OCI-LY7 (cell line): ENCODE measurements around the gene ANKRD16. TPM values are rescaled to one million over a fixed set of nuclear protein-coding genes. Genes with fewer than 3 reads are reported as not detected.
A peak's percentile ranks its signal among the peaks of the same experiment; 100 is the strongest.

ENCODE experiments used
- BruUV-seq: library from RNA; stranded (reverse); fragments of 400-500 nt; replicated peaks from 2 replicates; lab custom pipeline; 2021; lab: Mats Ljungman, UMichigan
- CTCF ChIA-PET: fragments of 300-600 bp; sonication (Branson Sonifier 250); formaldehyde crosslinking; loops from one replicate; lab custom pipeline; 2022; ENCODE audit warnings: antibody characterized with exemption; ENCODE audit not compliant: unreplicated experiment; lab: Charles Lee
- POLR2A ChIA-PET: fragments of 300-600 bp; sonication (Branson Sonifier 250); formaldehyde crosslinking; loops from one replicate; lab custom pipeline; 2022; ENCODE audit warnings: antibody characterized with exemption; lab: Charles Lee
- DNase-seq: peaks from one replicate; pipeline ENCODE4 v3.0.0-alpha.2; 2015; ENCODE audit warnings: low spot score
- H2AFZ ChIP-seq: fragments of 200-600 bp; sonication (generic), shearing (Covaris generic); 2 replicates; pipeline ENCODE4 v1.6.1; 2014; ENCODE audit warnings: mild to moderate bottlenecking, antibody characterized with exemption, low read length, moderate library complexity
- H3K27ac ChIP-seq: fragments of 200-600 bp; sonication (generic); 2 replicates; pipeline ENCODE4 v1.5.1; 2014; ENCODE audit warnings: mixed run types, low read depth, mild to moderate bottlenecking, moderate library complexity, low read length, inconsistent platforms; ENCODE audit not compliant: poor library complexity, severe bottlenecking
- H3K36me3 ChIP-seq: fragments of 200-600 bp; sonication (generic); 2 replicates; pipeline ENCODE4 v1.6.1; 2014; ENCODE audit warnings: mild to moderate bottlenecking, antibody characterized with exemption, low read length, moderate library complexity, mixed read lengths; ENCODE audit not compliant: insufficient read depth
- H3K4me1 ChIP-seq: fragments of 200-600 bp; sonication (generic); 2 replicates; pipeline ENCODE4 v1.5.1; 2014; ENCODE audit warnings: mild to moderate bottlenecking, low read length; ENCODE audit not compliant: insufficient read depth, poor library complexity, severe bottlenecking
- H3K4me2 ChIP-seq: fragments of 200-600 bp; sonication (generic); 2 replicates; pipeline ENCODE4 v1.6.1; 2014; ENCODE audit warnings: mild to moderate bottlenecking, low read length
- H3K4me3 ChIP-seq: fragments of 200-600 bp; sonication (generic); 2 replicates; pipeline ENCODE4 v1.5.1; 2014; ENCODE audit warnings: mild to moderate bottlenecking, low read depth, low read length; ENCODE audit not compliant: poor library complexity, severe bottlenecking
- H3K79me2 ChIP-seq: fragments of 200-600 bp; sonication (generic); 2 replicates; pipeline ENCODE4 v1.6.1; 2016; ENCODE audit warnings: low read depth, mild to moderate bottlenecking, low read length, moderate library complexity, mixed read lengths; ENCODE audit not compliant: insufficient read depth
- H3K9me2 ChIP-seq: fragments of 200-600 bp; sonication (generic); 2 replicates; pipeline ENCODE4 v1.6.1; 2016; ENCODE audit warnings: mild to moderate bottlenecking, low read length, mixed read lengths; ENCODE audit not compliant: insufficient read depth
- H3K9me3 ChIP-seq: fragments of 200-600 bp; sonication (generic); 2 replicates; pipeline ENCODE4 v1.6.1; 2014; ENCODE audit warnings: mild to moderate bottlenecking, mixed run types, low read length, mixed read lengths
- H4K20me1 ChIP-seq: fragments of 200-600 bp; sonication (generic); 2 replicates; pipeline ENCODE4 v1.6.1; 2014; ENCODE audit warnings: mild to moderate bottlenecking, antibody characterized with exemption, low read length, moderate library complexity, mixed read lengths; ENCODE audit not compliant: insufficient read depth
- EZH2phosphoT487 ChIP-seq: fragments of 200-600 bp; sonication (generic); IDR thresholded peaks from 2 replicates; pipeline ENCODE4 v1.6.1; 2018; ENCODE audit warnings: low read depth, borderline replicate concordance, mild to moderate bottlenecking, mixed run types, antibody characterized with exemption, low read length, moderate library complexity, mixed read lengths
- intact Hi-C: fragments of 100-400 bp; cut with micrococcal nuclease; formaldehyde crosslinking; loops from one replicate; pipeline ENCODE4 v1.10.0; 2022; ENCODE audit not compliant: unreplicated experiment
- total RNA-seq, 2 experiments: library from RNA; depleted of rRNA in 1 of 2; stranded (reverse); fragments of >200 nt in 1 of 2; shearing (Covaris generic) in 1 of 2; gene quantifications; 2 replicates each; pipeline ENCODE4 v1.2.3, GENCODE V29; 2014 to 2022
- TF ChIP-seq, protein P1 (sequence below): fragments of 200-600 bp; sonication (generic); conservative IDR thresholded peaks from 2 replicates; pipeline ENCODE4 v1.5.1; 2014; ENCODE audit warnings: mild to moderate bottlenecking, antibody characterized with exemption, low read length, moderate library complexity, mixed read lengths

ANKRD16 gene
- total RNA-seq, 2 experiments from 2014 or later, result 7.9 to 12.0 TPM

DNA sequence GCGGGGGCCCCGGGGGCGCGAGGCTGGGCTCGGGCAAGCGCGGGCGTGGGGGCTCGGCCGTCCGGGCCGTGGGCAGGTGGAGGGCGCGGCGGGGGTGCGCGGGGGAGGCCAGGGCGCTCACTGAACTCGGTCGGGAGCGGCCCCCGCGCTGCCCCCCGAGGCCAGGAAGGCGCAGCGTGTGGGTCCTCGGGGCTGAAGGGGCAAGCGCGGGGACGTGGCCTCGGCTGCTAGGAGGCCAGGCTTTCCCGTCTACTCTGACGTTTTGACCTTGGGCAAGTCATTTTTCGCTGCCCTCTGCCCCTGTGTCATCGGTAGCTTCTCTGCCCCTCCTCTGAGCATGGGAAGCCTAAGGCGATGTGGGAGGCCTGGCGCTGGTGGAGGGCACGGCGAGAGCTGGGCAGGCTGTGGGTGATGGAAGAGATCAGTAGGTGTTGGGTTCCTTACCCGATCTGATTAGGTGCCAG lies 791 bp upstream of the ANKRD16 start:
- DNase-seq, result peak; percentile 29
- Histone ChIP-seq H3K4me3 (peak overlapping the region; percentile 88), H3K79me2 (peaks cover 36% of the 10 kb centered on the region), H3K27ac (no peak overlapping the region), H3K9me2 (no peaks in the 10 kb centered on the region), H3K4me2 (peak overlapping the region; percentile 98), H3K4me1 (peaks cover 29% of the 10 kb centered on the region), H3K36me3 (peaks cover 50% of the 10 kb centered on the region), H4K20me1 (peaks cover 8% of the 10 kb centered on the region; the same call in 1 of the 2 replicates), H3K9me3 (no peaks in the 10 kb centered on the region), H2AFZ (no peak overlapping the region)
- CTCF ChIA-PET, result interaction anchor here (0.8 to 1.0 kb wide), 4 partner anchors 10 to 199 kb away, joined by 3 to 4 read pairs (median 3); no protein-coding TSS in a partner anchor
- no TSS peak for BruUV-seq
- TF ChIP-seq, protein P1, sequence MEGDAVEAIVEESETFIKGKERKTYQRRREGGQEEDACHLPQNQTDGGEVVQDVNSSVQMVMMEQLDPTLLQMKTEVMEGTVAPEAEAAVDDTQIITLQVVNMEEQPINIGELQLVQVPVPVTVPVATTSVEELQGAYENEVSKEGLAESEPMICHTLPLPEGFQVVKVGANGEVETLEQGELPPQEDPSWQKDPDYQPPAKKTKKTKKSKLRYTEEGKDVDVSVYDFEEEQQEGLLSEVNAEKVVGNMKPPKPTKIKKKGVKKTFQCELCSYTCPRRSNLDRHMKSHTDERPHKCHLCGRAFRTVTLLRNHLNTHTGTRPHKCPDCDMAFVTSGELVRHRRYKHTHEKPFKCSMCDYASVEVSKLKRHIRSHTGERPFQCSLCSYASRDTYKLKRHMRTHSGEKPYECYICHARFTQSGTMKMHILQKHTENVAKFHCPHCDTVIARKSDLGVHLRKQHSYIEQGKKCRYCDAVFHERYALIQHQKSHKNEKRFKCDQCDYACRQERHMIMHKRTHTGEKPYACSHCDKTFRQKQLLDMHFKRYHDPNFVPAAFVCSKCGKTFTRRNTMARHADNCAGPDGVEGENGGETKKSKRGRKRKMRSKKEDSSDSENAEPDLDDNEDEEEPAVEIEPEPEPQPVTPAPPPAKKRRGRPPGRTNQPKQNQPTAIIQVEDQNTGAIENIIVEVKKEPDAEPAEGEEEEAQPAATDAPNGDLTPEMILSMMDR, result no peak
- no peak for TF ChIP-seq EZH2phosphoT487
- POLR2A ChIA-PET, result interaction anchor here (0.5 to 2.0 kb wide), 17 partner anchors 10 to 199 kb away, joined by 3 to 20 read pairs (median 3); no protein-coding TSS in a partner anchor
- intact Hi-C loops, result loop anchor here (2.0 to 5.0 kb wide), 2 partner anchors 86 to 197 kb away; partner anchors contain the start of genes IL15RA and RBM17

DNA sequence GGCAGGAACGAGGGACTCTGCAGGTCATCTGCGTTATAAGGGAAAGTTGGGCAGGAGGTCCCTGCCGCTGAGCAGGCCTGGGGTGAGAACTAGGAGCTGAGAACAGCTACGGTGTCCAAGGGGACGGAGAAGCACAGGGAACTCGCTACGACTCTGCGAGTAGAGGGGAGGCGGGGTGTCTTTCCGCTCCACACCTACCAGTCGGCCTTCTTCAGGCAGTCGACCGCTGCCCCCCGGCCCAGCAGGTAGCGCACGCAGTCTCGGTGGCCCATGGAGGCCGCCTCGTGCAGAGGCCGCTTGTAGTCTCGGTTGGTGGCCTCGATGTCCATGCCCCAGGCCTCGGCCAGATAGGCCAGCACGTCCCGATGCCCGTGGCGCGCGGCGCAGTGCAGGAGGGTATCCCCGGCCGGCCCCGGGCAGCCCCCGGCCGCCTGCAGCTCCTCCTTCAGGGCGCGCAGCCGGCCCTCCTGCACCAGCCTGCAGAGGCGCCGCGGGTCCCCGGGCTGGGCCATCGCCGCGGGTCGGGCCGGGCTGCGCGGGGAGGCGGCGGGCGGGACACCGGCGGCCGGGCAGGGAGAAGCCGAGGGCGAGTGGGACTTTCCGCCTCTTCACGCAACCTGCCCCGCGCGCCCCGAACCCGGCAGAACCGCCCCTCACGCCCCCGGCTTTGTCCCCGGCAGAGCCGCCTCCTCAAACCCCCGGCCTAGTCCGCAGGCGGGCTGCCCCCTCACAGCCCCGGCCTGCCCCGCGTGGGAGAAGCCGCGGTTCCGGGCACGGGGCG lies 660 bp downstream of the ANKRD16 start:
- Histone ChIP-seq H4K20me1 (peaks cover 8% of the 10 kb centered on the region; the same call in 1 of the 2 replicates), H2AFZ (peak overlapping the region; percentile 58), H3K4me1 (peaks cover 26% of the 10 kb centered on the region), H3K79me2 (peaks cover 29% of the 10 kb centered on the region), H3K9me3 (no peaks in the 10 kb centered on the region), H3K4me2 (peak overlapping the region; percentile 98), H3K4me3 (peak overlapping the region; percentile 88), H3K9me2 (no peaks in the 10 kb centered on the region), H3K36me3 (peaks cover 46% of the 10 kb centered on the region), H3K27ac (peak overlapping the region; percentile 35)
- CTCF ChIA-PET, result interaction anchor here (0.6 to 0.8 kb wide), 2 partner anchors 10 to 163 kb away, joined by 3 read pairs; no protein-coding TSS in a partner anchor
- POLR2A ChIA-PET, result interaction anchor here (0.5 to 2.0 kb wide), 16 partner anchors 8 to 223 kb away, joined by 3 to 20 read pairs (median 4); partner anchors contain the start of gene ASB13
- intact Hi-C loops, result loop anchor here (2.0 to 5.0 kb wide), 2 partner anchors 76 to 112 kb away; partner anchors contain the start of gene GDI2
- DNase-seq, result peak; percentile 65
- no peak for TF ChIP-seq EZH2phosphoT487
- TF ChIP-seq, protein P1, result peak; percentile 37
- BruUV-seq, result no TSS peak
